Lower leg skin (tissue), 3 donors: ENCODE results near the gene IGFBP1.
"Not testable (repeated sequence)": the region's sequence is repeated elsewhere in the genome, so short reads cannot be mapped to it uniquely, and the experiment has no call there.

Experiments
- CTCF ChIP-seq, 3 donors: fragments of 450-650 bp; IDR thresholded peaks; one replicate each; pipeline ENCODE4 v1.5.1; 2016; ENCODE audit warnings: antibody characterized with exemption in 3 of 3, mild to moderate bottlenecking in 3 of 3, moderate library complexity in 2 of 3
- POLR2A ChIP-seq, 2 donors: fragments of 450-650 bp; IDR thresholded peaks; one replicate each; pipeline ENCODE4 v1.6.1; 2016 to 2017; ENCODE audit warnings: antibody characterized with exemption in 2 of 2, mild to moderate bottlenecking in 1 of 2, moderate library complexity in 1 of 2

GRCh38 chr7:45853491-45853890, 34.8 kb upstream of the IGFBP1 start:
- TF ChIP-seq CTCF, POLR2A (IDR thresholded peaks at IDR 0.05): not testable (repeated sequence)
